Mesenchymal stem cell (in vitro differentiated cells and primary cell): ENCODE measurements around the gene ITPA.
A peak's percentile ranks its signal among the peaks of the same experiment; 100 is the strongest.

ENCODE experiments used
- DNase-seq: peaks from one replicate; pipeline ENCODE4 v3.0.0-alpha.2; 2013
- H2AFZ ChIP-seq: one replicate; pipeline ENCODE4 v1.6.1; 2013; ENCODE audit warnings: low read depth, mild to moderate bottlenecking, control low read depth, inconsistent platforms, low read length, moderate library complexity
- H2AK5ac ChIP-seq: 2 replicates; pipeline ENCODE4 v1.6.1; 2013; ENCODE audit warnings: low read length, moderate library complexity, mild to moderate bottlenecking, inconsistent platforms; ENCODE audit not compliant: severe bottlenecking
- H2BK120ac ChIP-seq: one replicate; pipeline ENCODE4 v1.6.1; 2013; ENCODE audit warnings: low read depth, mild to moderate bottlenecking, inconsistent platforms, low read length, moderate library complexity
- H2BK12ac ChIP-seq, 2 experiments: one replicate each; pipeline ENCODE4 v1.6.1; 2013; ENCODE audit warnings: inconsistent platforms in 2 of 2, low read length in 2 of 2, mild to moderate bottlenecking in 2 of 2, moderate library complexity in 2 of 2, control low read depth in 1 of 2
- H2BK15ac ChIP-seq: one replicate; pipeline ENCODE4 v1.6.1; 2013; ENCODE audit warnings: mild to moderate bottlenecking, low read depth, inconsistent platforms; ENCODE audit not compliant: poor library complexity, severe bottlenecking
- H2BK5ac ChIP-seq: 2 replicates; pipeline ENCODE4 v1.6.1; 2013; ENCODE audit warnings: low read depth, mild to moderate bottlenecking, low read length, control low read depth, inconsistent platforms; ENCODE audit not compliant: poor library complexity, severe bottlenecking
- H3K14ac ChIP-seq, 2 experiments: one replicate each; pipeline ENCODE4 v1.6.1; 2013; ENCODE audit warnings: inconsistent platforms in 2 of 2, low read length in 2 of 2, control low read depth in 1 of 2, mild to moderate bottlenecking in 1 of 2, moderate library complexity in 1 of 2
- H3K18ac ChIP-seq, 2 experiments: one replicate each; pipeline ENCODE4 v1.6.1; 2013; ENCODE audit warnings: inconsistent platforms in 2 of 2, low read length in 2 of 2, control low read depth in 1 of 2, low read depth in 1 of 2, mild to moderate bottlenecking in 1 of 2
- H3K23ac ChIP-seq, 2 experiments: one replicate each; pipeline ENCODE4 v1.6.1; 2013; ENCODE audit warnings: inconsistent platforms in 2 of 2, low read length in 2 of 2, mild to moderate bottlenecking in 2 of 2, moderate library complexity in 2 of 2, control low read depth in 1 of 2
- H3K27ac ChIP-seq: 2 replicates; pipeline ENCODE4 v1.5.1; 2013; ENCODE audit warnings: mild to moderate bottlenecking, moderate library complexity, low read length, control low read depth, inconsistent platforms; ENCODE audit not compliant: poor library complexity, severe bottlenecking
- H3K27me3 ChIP-seq, 2 experiments: 2 replicates each; pipeline versions ENCODE4 v1.6.1 to v1.7.0; 2013; ENCODE audit warnings: low read length in 2 of 2, mild to moderate bottlenecking in 2 of 2, moderate library complexity in 2 of 2, control low read depth in 1 of 2, inconsistent platforms in 1 of 2; ENCODE audit not compliant: control insufficient read depth in 1 of 2, insufficient read depth in 1 of 2
- H3K36me3 ChIP-seq, 2 experiments: 2 replicates each; pipeline versions ENCODE4 v1.6.1 to v1.7.0; 2013; ENCODE audit warnings: low read length in 2 of 2, control low read depth in 1 of 2, inconsistent platforms in 1 of 2, low read depth in 1 of 2, mild to moderate bottlenecking in 1 of 2; ENCODE audit not compliant: insufficient read depth in 2 of 2, control insufficient read depth in 1 of 2
- H3K4ac ChIP-seq, 2 experiments: one replicate each; pipeline ENCODE4 v1.6.1; 2013; ENCODE audit warnings: inconsistent platforms in 2 of 2, low read length in 2 of 2, mild to moderate bottlenecking in 2 of 2, moderate library complexity in 2 of 2, control low read depth in 1 of 2, low read depth in 1 of 2
- H3K4me1 ChIP-seq: 2 replicates; pipeline ENCODE4 v1.6.1; 2013; ENCODE audit warnings: low read depth, low read length, control low read depth; ENCODE audit not compliant: control insufficient read depth, insufficient read depth
- H3K4me2 ChIP-seq: 2 replicates; pipeline ENCODE4 v1.6.1; 2013; ENCODE audit warnings: low read length, mild to moderate bottlenecking, inconsistent platforms; ENCODE audit not compliant: poor library complexity, severe bottlenecking
- H3K4me3 ChIP-seq, 2 experiments: 2 replicates each; pipeline versions ENCODE4 v1.5.1 to v1.7.0; 2013; ENCODE audit warnings: low read length in 2 of 2, mild to moderate bottlenecking in 2 of 2, control low read depth in 1 of 2, low read depth in 1 of 2; ENCODE audit not compliant: insufficient read depth in 1 of 2
- H3K79me1 ChIP-seq: replicated peaks from 2 replicates; pipeline ENCODE4 v1.6.1; 2013; ENCODE audit warnings: mild to moderate bottlenecking, control low read depth, low read length, inconsistent platforms; ENCODE audit not compliant: poor library complexity, severe bottlenecking
- H3K9ac ChIP-seq: 2 replicates; pipeline ENCODE4 v1.7.0; 2013; ENCODE audit warnings: mild to moderate bottlenecking, low read length, moderate library complexity
- H3K9me3 ChIP-seq: 2 replicates; pipeline ENCODE4 v1.7.0; 2013; ENCODE audit warnings: mild to moderate bottlenecking, low read length; ENCODE audit not compliant: control insufficient read depth
- H4K8ac ChIP-seq: one replicate; pipeline ENCODE4 v1.6.1; 2013; ENCODE audit warnings: inconsistent platforms, mild to moderate bottlenecking, low read length, moderate library complexity
- H4K91ac ChIP-seq: one replicate; pipeline ENCODE4 v1.6.1; 2013; ENCODE audit warnings: mild to moderate bottlenecking, low read length, inconsistent platforms
- WGBS: methylation state at CpG from one replicate; pipeline ENCODE4 v1.1.7; 2013; ENCODE audit warnings: mixed read lengths; 5-methylcytosine and 5-hydroxymethylcytosine counted together

Gene ITPA

GRCh38 chr20:3199976-3200755 is 9.1 kb upstream of the ITPA start:
- no peak overlapping the region for H3K4ac ChIP-seq

DNA sequence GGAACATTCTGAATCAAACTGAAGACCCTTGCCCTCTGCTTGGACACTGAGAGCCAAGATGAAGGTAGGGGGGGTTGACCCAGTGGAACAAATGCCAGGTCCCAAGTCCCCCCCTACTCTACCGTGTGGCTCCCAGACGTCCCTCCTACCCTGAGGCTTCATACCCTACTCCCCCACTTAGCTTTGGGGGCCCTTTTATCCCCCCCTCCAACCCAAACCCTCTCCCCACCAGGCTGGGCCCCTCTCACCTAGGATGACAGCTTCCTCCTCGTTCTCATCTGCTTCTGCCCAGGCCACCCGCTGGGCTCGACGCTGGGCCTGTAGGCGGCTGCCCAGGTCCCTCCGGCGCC is 6.4 kb upstream of the ITPA start:
- H3K23ac ChIP-seq, result no peak overlapping the region

More at GRCh38 chr20:3199976-3200755, 9.1 kb upstream of the ITPA start:
- Histone ChIP-seq H3K4me1 (peaks cover 8% of the 10 kb centered on the region), H3K18ac (no peak overlapping the region), H3K23ac (no peak overlapping the region), H2AFZ (no peak overlapping the region), H3K9me3 (no peaks in the 10 kb centered on the region), H2AK5ac (no peak overlapping the region), H3K4me3 (no peak overlapping the region), H2BK120ac (no peak overlapping the region), H2BK15ac (no peak overlapping the region), H3K4me2 (no peak overlapping the region), H4K91ac (no peak overlapping the region), H3K9ac (no peak overlapping the region), H3K79me1 (peaks cover 31% of the 10 kb centered on the region), H2BK5ac (no peak overlapping the region), H3K14ac (no peak overlapping the region), H3K27me3 (no peaks in the 10 kb centered on the region), H4K8ac (no peak overlapping the region), H3K36me3 (peaks cover 52 to 54% of the 10 kb centered on the region in 2 experiments), H2BK12ac (no peak overlapping the region), H3K27ac (no peak overlapping the region)
- DNase-seq, result no peak
- 92% methylated on average over 25 of the region's 27 CpGs for WGBS

GRCh38 chr20:3203315-3204123 is 5.8 kb upstream of the ITPA start:
- H3K9me3 ChIP-seq, result no peaks in the 10 kb centered on the region
- no peak overlapping the region for H4K91ac ChIP-seq
- 26% methylated on average over 31 of the region's 31 CpGs for WGBS
- H3K4me3 ChIP-seq, result peak overlapping the region; percentile 80 to 89
- peak overlapping the region; percentile 74 for H4K8ac ChIP-seq
- peak overlapping the region; percentile 3 for H2BK15ac ChIP-seq
- H3K27ac ChIP-seq, result no peak overlapping the region
- no peak overlapping the region for H2BK120ac ChIP-seq
- H3K79me1 ChIP-seq, result peaks cover 29% of the 10 kb centered on the region
- H3K9ac ChIP-seq, result peak overlapping the region; percentile 95
- H3K23ac ChIP-seq, result peak overlapping the region in 1 of 2 experiments; percentile 41
- peak overlapping the region; percentile 72 for H3K4me2 ChIP-seq
- peak overlapping the region; percentile 4 to 30 for H3K18ac ChIP-seq
- peak overlapping the region in 1 of 2 experiments; percentile 62 for H3K14ac ChIP-seq
- no peak overlapping the region for H2AFZ ChIP-seq
- peak overlapping the region; percentile 48 to 67 for H3K4ac ChIP-seq
- peaks cover 35 to 40% of the 10 kb centered on the region in 2 experiments for H3K36me3 ChIP-seq
- no peak overlapping the region for H2AK5ac ChIP-seq
- no peak overlapping the region for H2BK5ac ChIP-seq
- H3K4me1 ChIP-seq, result peaks cover 13% of the 10 kb centered on the region
- DNase-seq, result peak; percentile 25
- H2BK12ac ChIP-seq, result no peak overlapping the region
- no peaks in the 10 kb centered on the region for H3K27me3 ChIP-seq

More for the DNA sequence above, 6.4 kb upstream of the ITPA start:
- Histone ChIP-seq H3K79me1 (peaks cover 25% of the 10 kb centered on the region), H3K14ac (peak overlapping the region in 1 of 2 experiments; percentile 62), H3K27me3 (no peaks in the 10 kb centered on the region), H2AFZ (no peak overlapping the region), H3K9me3 (no peaks in the 10 kb centered on the region), H3K4ac (peak overlapping the region; percentile 5 to 67), H2AK5ac (peak overlapping the region; percentile 23), H3K4me3 (peak overlapping the region; percentile 80 to 89), H3K4me2 (peak overlapping the region; percentile 72), H2BK120ac (no peak overlapping the region), H2BK12ac (no peak overlapping the region), H2BK5ac (no peak overlapping the region), H2BK15ac (no peak overlapping the region), H3K18ac (peak overlapping the region in 1 of 2 experiments; percentile 30), H3K27ac (no peak overlapping the region), H3K36me3 (peaks cover 36 to 40% of the 10 kb centered on the region in 2 experiments), H4K91ac (no peak overlapping the region), H4K8ac (peak overlapping the region; percentile 29), H3K9ac (peak overlapping the region; percentile 95), H3K4me1 (peaks cover 8% of the 10 kb centered on the region)
- no peak for DNase-seq
- WGBS, result 74% methylated on average over 9 of the region's 9 CpGs
